ENCODE measurements around the gene ANKRD29.
"Not testable (repeated sequence)": the region's sequence is repeated elsewhere in the genome, so short reads cannot be mapped to it uniquely, and the experiment has no call there.

ANKRD29 gene

GRCh38 chr18:23641937-23642666 lies 20.6 kb downstream of the ANKRD29 start:
- DNase-seq: no peak

GRCh38 chr18:23641143-23641720 lies 21.5 kb downstream of the ANKRD29 start:
- DNase-seq: no peak

- DNase-seq: no peak
These were observed 22.7 kb downstream of the ANKRD29 start for GRCh38 chr18:23640052-23640451.

GRCh38 chr18:23636433-23636832 lies 26.3 kb downstream of the ANKRD29 start:
- not testable (repeated sequence) for DNase-seq

GRCh38 chr18:23636071-23636399 lies 26.7 kb downstream of the ANKRD29 start:
- no peak for DNase-seq

GRCh38 chr18:23635283-23636070 lies 27.2 kb downstream of the ANKRD29 start:
- no peak for DNase-seq

- no peak for DNase-seq
These were observed 28.0 kb downstream of the ANKRD29 start for GRCh38 chr18:23634692-23635091.

GRCh38 chr18:23632615-23633014 lies 30.1 kb downstream of the ANKRD29 start:
- no peak for DNase-seq

- peak; percentile 26 for DNase-seq
These were observed 31.0 kb downstream of the ANKRD29 start for GRCh38 chr18:23631746-23632145.

- DNase-seq: no peak
These were observed 31.4 kb downstream of the ANKRD29 start for GRCh38 chr18:23631312-23631711.

GRCh38 chr18:23629444-23629946 lies 33.2 kb downstream of the ANKRD29 start:
- DNase-seq: peak; percentile 59

- no peak for DNase-seq
These were observed 34.7 kb downstream of the ANKRD29 start for GRCh38 chr18:23627970-23628369.

- no peak for DNase-seq
These were observed 35.4 kb downstream of the ANKRD29 start for GRCh38 chr18:23627321-23627720.

GRCh38 chr18:23626451-23627279 lies 36.0 kb downstream of the ANKRD29 start:
- no peak for DNase-seq

GRCh38 chr18:23623040-23623439 lies 39.7 kb downstream of the ANKRD29 start:
- no peak for DNase-seq

- DNase-seq: no peak
These were observed 43.3 kb downstream of the ANKRD29 start for GRCh38 chr18:23619388-23619881.

- DNase-seq: no peak
These were observed 43.8 kb downstream of the ANKRD29 start for GRCh38 chr18:23618862-23619387.

- no peak for DNase-seq
These were observed 45.2 kb downstream of the ANKRD29 start for GRCh38 chr18:23617412-23618014.

GRCh38 chr18:23616258-23616657 lies 46.5 kb downstream of the ANKRD29 start:
- DNase-seq: no peak

GRCh38 chr18:23614891-23615290 lies 47.8 kb downstream of the ANKRD29 start:
- DNase-seq: no peak

- no peak for DNase-seq
These were observed 48.3 kb downstream of the ANKRD29 start for GRCh38 chr18:23614413-23614812.

GRCh38 chr18:23613091-23613475 lies 49.6 kb downstream of the ANKRD29 start:
- not testable (repeated sequence) for DNase-seq

All from NCI-H1092 treated with DMSO at 0.1 percent for 48 hours (cell line).